C4-2B (cell line): ENCODE measurements around the gene PRKAG2.

ENCODE experiments used
- CTCF ChIP-seq: fragments of 450-650 bp; conservative IDR thresholded peaks from 2 replicates; pipeline ENCODE4 v1.5.1; 2017; ENCODE audit warnings: mild to moderate bottlenecking
- ZFX ChIP-seq: fragments of 450-650 bp; IDR thresholded peaks from 2 replicates; pipeline ENCODE4 v1.6.1; 2017

GRCh38 chr7:151735851-151736402, 141.0 kb downstream of the PRKAG2 start:
- TF ChIP-seq CTCF (no peak), ZFX (no peak)
